ENCODE results near the gene ZNF280B.
"Not testable (repeated sequence)": the region's sequence is repeated elsewhere in the genome, so short reads cannot be mapped to it uniquely, and the experiment has no call there.

Gene ZNF280B

DNA sequence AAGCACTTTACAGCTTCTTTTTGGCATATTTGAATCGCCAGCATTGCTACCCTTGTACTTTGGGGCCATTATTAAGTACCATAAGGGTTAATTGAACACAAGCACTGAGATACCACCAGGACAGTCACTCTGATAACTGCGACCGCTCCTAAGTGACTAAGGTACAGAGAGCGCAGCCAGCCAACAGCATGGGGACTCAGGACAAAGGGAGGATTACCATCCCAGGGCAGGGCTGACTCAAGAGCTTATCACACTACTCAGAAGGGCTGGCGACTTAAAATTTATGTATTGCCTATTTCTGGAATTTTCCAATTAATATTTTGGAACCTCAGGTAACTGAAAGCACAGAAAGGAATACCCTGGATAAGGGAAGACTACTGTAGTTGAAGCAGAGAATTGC is 11.0 kb upstream of the ZNF280B start:
- peak overlapping the region; percentile 34 for H3K4me3 ChIP-seq (ENCODE audit: low read length)
- TF ChIP-seq, protein P1, sequence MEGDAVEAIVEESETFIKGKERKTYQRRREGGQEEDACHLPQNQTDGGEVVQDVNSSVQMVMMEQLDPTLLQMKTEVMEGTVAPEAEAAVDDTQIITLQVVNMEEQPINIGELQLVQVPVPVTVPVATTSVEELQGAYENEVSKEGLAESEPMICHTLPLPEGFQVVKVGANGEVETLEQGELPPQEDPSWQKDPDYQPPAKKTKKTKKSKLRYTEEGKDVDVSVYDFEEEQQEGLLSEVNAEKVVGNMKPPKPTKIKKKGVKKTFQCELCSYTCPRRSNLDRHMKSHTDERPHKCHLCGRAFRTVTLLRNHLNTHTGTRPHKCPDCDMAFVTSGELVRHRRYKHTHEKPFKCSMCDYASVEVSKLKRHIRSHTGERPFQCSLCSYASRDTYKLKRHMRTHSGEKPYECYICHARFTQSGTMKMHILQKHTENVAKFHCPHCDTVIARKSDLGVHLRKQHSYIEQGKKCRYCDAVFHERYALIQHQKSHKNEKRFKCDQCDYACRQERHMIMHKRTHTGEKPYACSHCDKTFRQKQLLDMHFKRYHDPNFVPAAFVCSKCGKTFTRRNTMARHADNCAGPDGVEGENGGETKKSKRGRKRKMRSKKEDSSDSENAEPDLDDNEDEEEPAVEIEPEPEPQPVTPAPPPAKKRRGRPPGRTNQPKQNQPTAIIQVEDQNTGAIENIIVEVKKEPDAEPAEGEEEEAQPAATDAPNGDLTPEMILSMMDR (conservative IDR thresholded peaks at IDR 0.05; ENCODE audit: low read depth, low read length): no peak
- no peak for DNase-seq (ENCODE audit: low read depth)

GRCh38 chr22:22516992-22517391 is 8.4 kb upstream of the ZNF280B start:
- no peak for DNase-seq (ENCODE audit: low read depth)
- TF ChIP-seq, protein P1 (conservative IDR thresholded peaks at IDR 0.05; ENCODE audit: low read depth, low read length): no peak
- no peak overlapping the region for H3K4me3 ChIP-seq (ENCODE audit: low read length)

GRCh38 chr22:22515890-22516289 is 7.3 kb upstream of the ZNF280B start:
- no peak overlapping the region for H3K4me3 ChIP-seq (ENCODE audit: low read length)
- TF ChIP-seq, protein P1 (conservative IDR thresholded peaks at IDR 0.05; ENCODE audit: low read depth, low read length): no peak
- DNase-seq (ENCODE audit: low read depth): no peak

- not testable (repeated sequence) for DNase-seq (ENCODE audit: low read depth); H3K4me3 ChIP-seq (ENCODE audit: low read length)
These were observed 5.9 kb upstream of the ZNF280B start for GRCh38 chr22:22514431-22514830.

- TF ChIP-seq, protein P1 (conservative IDR thresholded peaks at IDR 0.05; ENCODE audit: low read depth, low read length): no peak
These were observed 5.1 kb upstream of the ZNF280B start for GRCh38 chr22:22513619-22514018.

DNA sequence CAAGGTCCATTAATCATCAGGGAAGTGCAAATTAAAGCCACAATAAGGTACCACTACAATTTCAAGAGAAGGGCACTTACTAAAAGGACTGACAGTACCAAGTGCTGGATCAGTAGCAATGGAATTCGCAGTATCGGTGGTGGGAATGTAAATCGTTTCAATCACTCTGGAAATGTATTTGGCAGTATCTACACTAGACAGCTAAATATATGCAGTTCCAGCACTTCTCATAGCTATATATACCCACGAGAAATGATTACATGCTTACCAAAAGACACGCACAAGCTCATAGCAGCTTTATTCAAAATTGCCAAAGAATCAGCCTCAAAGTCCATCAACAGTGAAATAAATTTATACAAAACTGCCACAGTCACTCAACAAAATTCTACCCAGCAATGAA is 4.4 kb upstream of the ZNF280B start:
- TF ChIP-seq, protein P1 (conservative IDR thresholded peaks at IDR 0.05; ENCODE audit: low read depth, low read length): no peak
- no peak for DNase-seq (ENCODE audit: low read depth)
- H3K4me3 ChIP-seq (ENCODE audit: low read length): no peak overlapping the region

More at GRCh38 chr22:22513619-22514018, 5.1 kb upstream of the ZNF280B start:
- DNase-seq (ENCODE audit: low read depth): no peak
- no peak overlapping the region for H3K4me3 ChIP-seq (ENCODE audit: low read length)

GRCh38 chr22:22510833-22511232 is 2.3 kb upstream of the ZNF280B start:
- H3K4me3 ChIP-seq (ENCODE audit: low read length); DNase-seq (ENCODE audit: low read depth): not testable (repeated sequence)

GRCh38 chr22:22509912-22510311 is 1.4 kb upstream of the ZNF280B start:
- not testable (repeated sequence) for DNase-seq (ENCODE audit: low read depth); H3K4me3 ChIP-seq (ENCODE audit: low read length)

GRCh38 chr22:22507743-22508273 is 734 bp downstream of the ZNF280B start:
- no peak for DNase-seq (ENCODE audit: low read depth)
- H3K4me3 ChIP-seq (ENCODE audit: low read length): peak overlapping the region; percentile 85
- TF ChIP-seq, protein P1 (conservative IDR thresholded peaks at IDR 0.05; ENCODE audit: low read depth, low read length): no peak
